GM21526 (cell line): ENCODE results near the gene VWC2L.

Source experiments
- ATAC-seq: cut with Tn5 transposase; IDR thresholded peaks from one replicate; pipeline ENCODE4 v1.9.1; 2021; ENCODE audit warnings: moderate library complexity; ENCODE audit not compliant: unreplicated experiment, low FRiP score

Gene VWC2L

DNA sequence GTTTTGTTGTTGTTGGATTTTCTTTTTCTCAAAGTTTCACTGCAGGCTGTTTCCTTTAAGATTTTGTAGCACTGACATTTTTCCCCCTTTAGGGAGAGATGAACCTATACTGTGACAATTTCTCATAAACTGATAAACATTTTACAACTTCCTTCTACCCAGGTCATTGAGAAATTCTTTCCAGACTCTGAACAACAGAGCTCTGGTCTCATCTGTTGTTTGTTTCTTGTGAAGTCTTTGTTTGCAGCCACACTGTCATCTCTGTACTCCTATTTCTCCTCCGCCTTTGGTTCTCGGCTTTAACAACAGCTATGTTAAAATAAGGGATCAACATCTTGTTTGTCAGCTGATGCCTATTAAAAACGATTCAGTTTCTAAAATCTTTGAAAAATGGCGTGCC is 167.6 kb downstream of the VWC2L start:
- no peak for ATAC-seq

- ATAC-seq, result no peak
These were observed 168.2 kb downstream of the VWC2L start for GRCh38 chr2:214579035-214579434.

DNA sequence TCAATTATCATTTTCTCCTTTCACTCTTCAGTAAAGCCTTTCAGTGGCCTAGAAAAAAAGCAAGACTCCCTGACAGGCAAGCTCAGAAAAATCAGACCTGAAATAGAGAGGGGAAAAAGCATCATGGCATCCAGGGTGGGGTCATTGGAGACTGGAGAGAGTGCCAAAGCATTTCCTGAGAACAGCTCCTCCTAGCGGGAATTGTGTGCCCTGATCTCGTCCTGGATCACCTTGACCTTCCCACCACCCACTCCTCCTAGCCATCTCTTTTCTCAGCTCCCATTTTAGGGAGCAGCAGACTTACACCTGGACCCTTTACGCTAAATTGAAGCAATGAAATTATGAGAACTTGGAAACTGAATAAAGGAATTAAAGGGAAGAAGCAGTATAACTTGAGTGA is 176.6 kb downstream of the VWC2L start:
- ATAC-seq, result no peak

GRCh38 chr2:214591366-214591765 is 180.5 kb downstream of the VWC2L start:
- ATAC-seq, result no peak

DNA sequence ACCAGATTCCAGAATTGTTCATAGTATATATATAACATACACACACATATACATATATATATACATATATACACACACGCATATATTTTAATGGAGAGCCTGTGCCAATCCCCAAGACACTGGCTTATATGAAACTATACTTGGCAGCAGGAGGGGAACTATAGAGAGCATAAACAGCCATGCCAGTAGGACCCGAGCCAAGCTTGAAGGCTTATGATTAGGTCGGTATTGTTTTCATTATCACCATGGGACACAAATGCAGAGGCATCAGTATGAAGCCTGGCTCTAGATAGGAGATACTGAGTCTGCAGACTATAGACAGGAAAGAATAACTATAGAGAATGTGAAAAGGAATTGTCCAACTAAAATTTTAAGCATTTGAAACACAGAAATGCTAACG is 181.2 kb downstream of the VWC2L start:
- ATAC-seq, result no peak

DNA sequence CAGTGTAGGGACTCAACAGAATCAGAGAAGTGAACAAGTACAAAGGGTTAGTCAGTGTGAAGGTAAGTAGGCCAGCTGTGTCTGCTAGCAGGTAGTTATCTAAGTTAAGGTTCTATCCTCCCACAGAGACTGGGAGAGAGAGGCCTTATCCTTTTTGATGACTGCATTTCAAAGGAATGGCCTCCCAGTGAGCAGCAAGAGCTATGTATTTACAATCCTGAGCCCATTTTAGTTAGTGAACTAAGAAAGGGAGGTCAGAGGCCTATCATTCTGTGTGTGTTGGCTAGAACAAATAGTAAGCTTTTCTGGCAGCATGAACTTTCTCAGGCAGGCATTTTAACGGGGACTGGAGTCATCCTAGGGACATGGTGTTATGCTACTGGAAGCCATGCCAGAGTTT is 182.9 kb downstream of the VWC2L start:
- ATAC-seq, result no peak

DNA sequence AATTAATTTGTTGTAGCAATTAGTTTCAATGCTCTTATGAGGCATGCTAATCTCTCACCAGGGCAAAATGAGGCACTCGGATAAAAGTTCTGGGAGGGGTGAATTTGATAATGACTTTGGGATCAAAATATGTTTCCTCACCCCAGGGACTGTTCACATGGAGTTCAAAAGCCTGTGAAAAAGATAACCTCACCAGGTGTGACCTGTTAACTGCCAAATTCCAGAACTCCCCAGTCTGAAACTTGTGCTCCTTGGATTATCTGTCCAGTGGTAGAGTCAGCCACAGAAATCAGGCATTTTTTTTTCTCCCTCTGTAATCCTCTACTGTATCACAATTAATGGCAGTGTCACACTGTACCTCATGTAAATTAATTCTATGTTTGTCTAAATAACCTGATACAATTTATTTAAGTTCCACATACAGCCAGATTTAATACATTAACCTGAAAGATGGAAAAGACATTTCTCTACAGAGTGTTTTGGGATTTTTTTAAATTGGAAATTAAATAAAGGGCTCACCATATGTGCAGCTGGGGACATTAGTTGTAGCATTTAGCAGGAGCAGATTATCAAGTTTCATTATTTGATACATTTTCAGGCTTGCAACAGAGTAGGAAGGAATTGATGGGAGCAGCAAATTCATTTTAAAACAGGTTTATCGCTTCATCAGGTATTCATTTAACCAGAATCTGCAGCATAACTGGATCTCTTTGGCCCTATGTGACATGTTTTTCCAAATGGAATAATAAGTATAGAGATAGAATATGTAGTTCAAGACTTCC is 191.2 kb downstream of the VWC2L start:
- ATAC-seq, result no peak

DNA sequence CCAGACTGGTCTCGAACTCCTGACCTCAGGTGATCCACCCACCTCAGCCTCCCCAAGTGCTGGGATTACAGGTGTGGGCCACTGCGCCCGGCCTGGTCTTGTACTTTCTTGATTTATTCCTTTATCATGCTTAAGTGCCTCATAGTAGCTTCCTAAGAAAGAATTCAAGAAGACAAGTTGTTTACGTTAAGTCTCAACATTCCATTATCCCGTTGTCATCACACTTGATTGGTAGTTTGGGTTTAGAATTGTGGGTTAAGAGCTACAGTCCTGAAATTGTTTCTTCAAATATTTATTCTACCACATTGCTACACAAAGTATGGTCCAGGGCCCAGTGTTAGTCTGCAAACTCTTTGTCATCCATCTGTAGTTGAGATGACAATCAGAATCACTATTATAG is 194.0 kb downstream of the VWC2L start:
- ATAC-seq, result no peak

- ATAC-seq, result no peak
These were observed 196.2 kb downstream of the VWC2L start for GRCh38 chr2:214607051-214607450.

DNA sequence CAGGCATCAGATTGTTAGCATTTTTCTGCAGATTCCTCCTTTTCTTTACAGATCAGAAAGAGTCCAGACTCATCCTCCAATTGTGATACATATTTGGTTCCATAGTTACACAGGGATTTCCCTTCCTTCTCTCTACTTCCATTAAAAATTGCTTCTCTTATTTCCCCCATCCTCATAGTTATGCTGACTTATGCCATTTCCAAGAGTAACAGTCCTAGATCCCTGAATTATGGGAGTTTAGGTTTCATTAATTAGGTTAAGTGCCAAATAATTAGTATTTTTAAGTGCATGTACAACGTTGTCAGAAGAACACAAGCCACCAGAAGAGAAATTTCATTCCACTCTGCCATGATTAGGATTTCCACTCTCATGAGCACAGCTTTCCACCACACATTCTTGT is 200.2 kb downstream of the VWC2L start:
- no peak for ATAC-seq

- ATAC-seq, result no peak
These were observed 213.4 kb downstream of the VWC2L start for GRCh38 chr2:214624166-214624760.

DNA sequence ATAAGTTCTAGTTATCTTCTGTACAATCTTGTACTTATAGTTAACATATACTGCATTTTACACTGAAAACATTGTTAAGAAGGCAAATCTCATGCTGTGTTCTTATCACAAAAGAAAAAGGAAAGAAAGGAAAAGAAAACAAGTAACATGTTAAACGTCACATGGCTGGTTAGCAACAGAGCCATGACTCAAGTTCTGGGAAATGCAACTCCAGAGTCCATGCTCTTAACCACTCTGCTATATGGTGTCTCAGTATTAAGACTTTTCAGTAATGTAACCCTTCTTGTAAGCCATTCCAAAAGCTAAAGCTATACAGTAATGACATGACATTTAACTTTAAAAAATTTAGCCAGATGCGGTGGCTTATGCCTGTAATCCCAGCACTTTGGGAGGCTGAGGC is 217.2 kb downstream of the VWC2L start:
- ATAC-seq, result no peak
